ENCODE data around the gene RNF212B. TPM values are rescaled to one million over a fixed set of nuclear protein-coding genes. Genes with fewer than 3 reads are reported as not detected.
"Not testable (repeated sequence)": the region's sequence is repeated elsewhere in the genome, so short reads cannot be mapped to it uniquely, and the experiment has no call there.

The RNF212B gene
- total RNA-seq, 2 experiments from 2014 or later, result not detected

DNA sequence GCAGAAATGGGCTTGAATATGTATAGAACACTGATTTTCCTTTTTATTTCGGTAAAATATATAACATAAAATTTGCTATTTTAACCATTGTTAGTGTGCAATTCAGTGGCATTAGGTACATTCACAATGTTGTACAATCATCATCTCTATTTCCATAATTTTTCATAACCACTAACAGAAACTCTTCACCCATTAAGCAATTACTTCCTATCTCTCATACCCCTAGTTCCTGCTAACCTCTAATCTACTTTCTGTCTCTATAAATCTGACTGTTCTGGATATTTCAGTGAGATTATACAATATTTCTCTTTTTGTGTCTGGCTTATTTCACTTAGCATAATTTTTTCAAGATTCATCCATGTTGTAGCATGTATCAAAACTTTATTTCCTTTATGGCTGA, 8.9 kb upstream of the RNF212B start:
- Mint-ChIP-seq H3K27me3 (peaks cover 9% of the 10 kb centered on the region), H3K4me1 (ENCODE audit: low read depth) (peaks cover 8% of the 10 kb centered on the region), H3K27ac (no peak overlapping the region), H3K9me3 (peaks cover 4% of the 10 kb centered on the region), H3K4me3 (no peak overlapping the region), H3K36me3 (ENCODE audit: low read depth) (no peaks in the 10 kb centered on the region)
- ATAC-seq, result no peak
- ChIA-PET CTCF (no interaction called here), POLR2A (no interaction called here)
- intact Hi-C loops (cut with micrococcal nuclease), result no loop called here
- TF ChIP-seq, protein P1, sequence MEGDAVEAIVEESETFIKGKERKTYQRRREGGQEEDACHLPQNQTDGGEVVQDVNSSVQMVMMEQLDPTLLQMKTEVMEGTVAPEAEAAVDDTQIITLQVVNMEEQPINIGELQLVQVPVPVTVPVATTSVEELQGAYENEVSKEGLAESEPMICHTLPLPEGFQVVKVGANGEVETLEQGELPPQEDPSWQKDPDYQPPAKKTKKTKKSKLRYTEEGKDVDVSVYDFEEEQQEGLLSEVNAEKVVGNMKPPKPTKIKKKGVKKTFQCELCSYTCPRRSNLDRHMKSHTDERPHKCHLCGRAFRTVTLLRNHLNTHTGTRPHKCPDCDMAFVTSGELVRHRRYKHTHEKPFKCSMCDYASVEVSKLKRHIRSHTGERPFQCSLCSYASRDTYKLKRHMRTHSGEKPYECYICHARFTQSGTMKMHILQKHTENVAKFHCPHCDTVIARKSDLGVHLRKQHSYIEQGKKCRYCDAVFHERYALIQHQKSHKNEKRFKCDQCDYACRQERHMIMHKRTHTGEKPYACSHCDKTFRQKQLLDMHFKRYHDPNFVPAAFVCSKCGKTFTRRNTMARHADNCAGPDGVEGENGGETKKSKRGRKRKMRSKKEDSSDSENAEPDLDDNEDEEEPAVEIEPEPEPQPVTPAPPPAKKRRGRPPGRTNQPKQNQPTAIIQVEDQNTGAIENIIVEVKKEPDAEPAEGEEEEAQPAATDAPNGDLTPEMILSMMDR (IDR thresholded peaks at IDR 0.05), result no peak
- DNase-seq, result no peak

DNA sequence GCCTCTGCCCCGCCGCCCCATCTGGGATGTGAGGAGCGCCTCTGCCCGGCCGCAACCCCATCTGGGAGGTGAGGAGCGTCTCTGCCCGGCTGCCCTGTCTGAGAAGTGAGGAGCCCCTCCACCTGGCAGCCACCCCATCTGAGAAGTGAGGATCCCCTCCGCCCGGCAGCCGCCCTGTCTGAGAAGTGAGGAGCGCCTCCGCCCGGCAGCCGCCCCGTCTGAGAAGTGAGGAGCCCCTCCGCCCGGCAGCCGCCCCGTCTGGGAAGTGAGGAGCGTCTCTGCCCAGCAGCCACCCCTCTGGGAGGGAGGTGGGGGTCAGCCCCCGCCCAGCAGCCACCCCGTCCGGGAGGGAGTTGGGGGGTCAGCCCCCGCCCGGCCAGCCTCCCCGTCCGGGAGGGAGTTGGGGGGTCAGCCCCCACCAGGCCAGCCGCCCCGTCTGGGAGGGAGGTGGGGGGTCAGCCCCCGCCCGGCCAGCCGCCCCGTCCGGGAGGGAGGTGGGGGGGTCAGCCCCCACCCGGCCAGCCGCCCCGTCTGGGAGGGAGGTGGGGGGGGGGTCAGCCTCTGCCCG, 5.4 kb upstream of the RNF212B start:
- H3K36me3 Mint-ChIP-seq (ENCODE audit: low read depth); H3K9me3 Mint-ChIP-seq; H3K4me1 Mint-ChIP-seq (ENCODE audit: low read depth); ATAC-seq; intact Hi-C loops (cut with micrococcal nuclease); CTCF ChIA-PET; H3K4me3 Mint-ChIP-seq; H3K27me3 Mint-ChIP-seq; DNase-seq; POLR2A ChIA-PET; H3K27ac Mint-ChIP-seq: not testable (repeated sequence)

DNA sequence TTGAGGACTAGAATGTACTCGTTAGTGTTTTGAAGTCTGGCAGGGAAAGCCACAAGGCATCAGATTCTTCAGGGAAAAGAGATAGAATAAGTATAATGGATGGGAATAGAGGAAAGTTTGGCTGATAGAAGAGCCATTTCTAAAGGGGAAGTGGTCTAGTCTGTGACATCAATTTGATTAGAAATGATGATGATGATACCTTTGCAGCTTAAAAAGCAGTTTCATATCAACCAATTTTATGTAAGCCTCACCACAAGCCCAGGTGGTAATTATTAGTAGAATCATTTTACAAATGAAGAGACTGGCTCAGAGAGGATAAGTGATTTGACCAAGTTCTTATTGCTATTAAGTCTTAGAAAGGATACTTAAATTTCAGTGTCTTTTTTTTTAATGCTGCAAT, 2.9 kb downstream of the RNF212B start:
- no peaks in the 10 kb centered on the region for H3K9me3 Mint-ChIP-seq
- peaks cover 4% of the 10 kb centered on the region for H3K4me1 Mint-ChIP-seq (ENCODE audit: low read depth)
- no peak overlapping the region for H3K27ac Mint-ChIP-seq
- H3K4me3 Mint-ChIP-seq, result no peak overlapping the region
- ChIA-PET CTCF (interaction anchor here (1.1 kb wide), 1 partner anchor 120 kb away, joined by 4 read pairs; no protein-coding TSS in a partner anchor), POLR2A (no interaction called here)
- TF ChIP-seq, protein P1 (IDR thresholded peaks at IDR 0.05), result no peak
- DNase-seq, result no peak
- no peaks in the 10 kb centered on the region for H3K36me3 Mint-ChIP-seq (ENCODE audit: low read depth)
- no peak for ATAC-seq
- peaks cover 6% of the 10 kb centered on the region for H3K27me3 Mint-ChIP-seq
- intact Hi-C loops (cut with micrococcal nuclease), result no loop called here

DNA sequence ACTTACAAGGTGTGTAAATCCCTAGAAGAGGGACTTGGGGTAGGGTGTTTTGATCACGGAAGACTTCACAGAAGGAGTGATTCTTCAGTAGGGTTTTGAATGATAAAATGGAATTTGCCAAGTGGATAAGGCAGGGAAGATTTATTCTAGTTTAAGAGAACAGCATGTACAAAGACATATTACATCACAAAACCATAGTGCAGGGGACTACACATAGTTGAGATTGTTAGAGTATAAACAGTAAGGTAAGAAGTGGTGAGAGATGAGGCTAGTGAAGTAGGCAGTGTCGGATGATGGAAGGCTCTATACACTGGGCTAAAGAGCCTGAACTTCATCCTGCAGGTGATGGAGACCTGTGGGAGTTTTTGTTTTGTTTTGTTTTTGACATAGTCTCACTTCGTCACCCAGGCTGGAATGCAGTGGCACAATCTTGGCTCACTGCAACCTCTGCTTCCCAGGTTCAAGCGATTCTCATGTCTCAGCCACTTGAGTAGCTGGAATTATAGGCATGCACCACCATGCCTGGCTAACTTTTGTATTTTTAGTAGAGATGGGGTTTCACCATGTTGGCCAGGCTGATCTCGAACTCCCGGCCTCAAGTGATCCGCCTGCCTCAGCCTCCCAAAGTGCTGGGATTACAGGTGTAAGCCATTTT, 3.5 kb downstream of the RNF212B start:
- ATAC-seq; intact Hi-C loops (cut with micrococcal nuclease); H3K27me3 Mint-ChIP-seq; H3K9me3 Mint-ChIP-seq; H3K36me3 Mint-ChIP-seq (ENCODE audit: low read depth); H3K4me1 Mint-ChIP-seq (ENCODE audit: low read depth); H3K27ac Mint-ChIP-seq; DNase-seq; H3K4me3 Mint-ChIP-seq: not testable (repeated sequence)
- POLR2A ChIA-PET, result interaction anchor here (0.6 kb wide), 1 partner anchor 36 kb away, joined by 3 read pairs; no protein-coding TSS in a partner anchor
- CTCF ChIA-PET, result interaction anchor here (1.1 kb wide), 1 partner anchor 120 kb away, joined by 3 read pairs; no protein-coding TSS in a partner anchor

DNA sequence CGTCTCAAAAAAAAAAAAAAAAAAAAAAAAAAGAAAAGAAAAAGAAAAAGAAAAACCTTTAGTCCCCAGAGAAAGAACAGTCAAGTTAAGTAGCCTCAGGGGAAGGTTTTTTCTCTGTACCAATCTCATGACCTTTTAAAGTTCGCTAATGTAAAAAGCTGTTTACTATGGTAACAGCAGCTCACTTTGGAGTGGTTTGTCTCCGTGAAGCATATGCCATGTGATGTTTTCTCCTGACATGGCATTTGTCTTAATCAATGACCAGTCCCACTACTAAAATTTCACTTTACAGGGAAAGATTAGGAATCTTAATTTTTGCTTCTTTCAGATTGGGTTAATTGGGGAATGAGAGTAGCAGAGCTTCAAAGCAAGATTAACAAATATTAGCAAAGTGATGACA, 4.3 kb downstream of the RNF212B start:
- no peaks in the 10 kb centered on the region for H3K9me3 Mint-ChIP-seq
- CTCF ChIA-PET, result interaction anchor here (1.1 kb wide), 1 partner anchor 121 kb away, joined by 3 read pairs; no protein-coding TSS in a partner anchor
- H3K27ac Mint-ChIP-seq, result no peak overlapping the region
- POLR2A ChIA-PET, result no interaction called here
- peaks cover 4% of the 10 kb centered on the region for H3K4me1 Mint-ChIP-seq (ENCODE audit: low read depth)
- DNase-seq (no peak), ATAC-seq (no peak)
- peaks cover 6% of the 10 kb centered on the region for H3K27me3 Mint-ChIP-seq
- no peaks in the 10 kb centered on the region for H3K36me3 Mint-ChIP-seq (ENCODE audit: low read depth)
- TF ChIP-seq, protein P1 (IDR thresholded peaks at IDR 0.05), result no peak
- intact Hi-C loops (cut with micrococcal nuclease), result no loop called here
- H3K4me3 Mint-ChIP-seq, result no peak overlapping the region

DNA sequence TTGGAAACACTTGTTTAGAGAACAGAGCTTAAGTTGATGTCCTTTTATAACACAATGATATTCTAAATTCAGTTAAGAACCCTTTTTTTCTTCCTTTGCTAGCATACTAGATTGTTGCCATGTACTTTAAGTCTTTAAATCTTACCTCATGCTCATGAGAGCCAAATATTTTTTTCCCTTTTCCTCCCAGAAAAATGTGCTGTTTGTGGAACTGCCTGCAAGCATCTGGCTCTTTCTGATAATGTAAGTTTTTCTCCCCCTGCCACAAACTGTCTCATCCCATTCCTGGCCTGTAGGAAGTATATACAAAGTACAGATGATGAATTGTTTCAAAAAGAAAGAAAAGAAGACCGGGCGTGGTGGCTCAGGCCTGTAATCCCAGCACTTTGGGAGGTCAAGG, 5.3 kb downstream of the RNF212B start:
- Mint-ChIP-seq H3K4me1 (ENCODE audit: low read depth) (no peaks in the 10 kb centered on the region), H3K9me3 (no peaks in the 10 kb centered on the region), H3K27ac (no peak overlapping the region), H3K4me3 (no peak overlapping the region), H3K27me3 (peaks cover 2% of the 10 kb centered on the region), H3K36me3 (ENCODE audit: low read depth) (no peaks in the 10 kb centered on the region)
- DNase-seq (no peak), ATAC-seq (no peak)
- POLR2A ChIA-PET, result no interaction called here
- CTCF ChIA-PET, result interaction anchor here (1.7 kb wide), 1 partner anchor 122 kb away, joined by 5 read pairs; no protein-coding TSS in a partner anchor
- TF ChIP-seq, protein P1 (IDR thresholded peaks at IDR 0.05), result no peak
- intact Hi-C loops (cut with micrococcal nuclease), result no loop called here
